HG03575 (cell line): ENCODE data around the gene STRBP.
"Not testable (repeated sequence)": the region's sequence is repeated elsewhere in the genome, so short reads cannot be mapped to it uniquely, and the experiment has no call there.

Source experiments
- ATAC-seq: cut with Tn5 transposase; IDR thresholded peaks from one replicate; pipeline ENCODE4 v1.9.1; 2021; ENCODE audit not compliant: unreplicated experiment, insufficient number of reproducible peaks, low FRiP score; ENCODE audit errors: extremely low read depth

Gene STRBP

DNA sequence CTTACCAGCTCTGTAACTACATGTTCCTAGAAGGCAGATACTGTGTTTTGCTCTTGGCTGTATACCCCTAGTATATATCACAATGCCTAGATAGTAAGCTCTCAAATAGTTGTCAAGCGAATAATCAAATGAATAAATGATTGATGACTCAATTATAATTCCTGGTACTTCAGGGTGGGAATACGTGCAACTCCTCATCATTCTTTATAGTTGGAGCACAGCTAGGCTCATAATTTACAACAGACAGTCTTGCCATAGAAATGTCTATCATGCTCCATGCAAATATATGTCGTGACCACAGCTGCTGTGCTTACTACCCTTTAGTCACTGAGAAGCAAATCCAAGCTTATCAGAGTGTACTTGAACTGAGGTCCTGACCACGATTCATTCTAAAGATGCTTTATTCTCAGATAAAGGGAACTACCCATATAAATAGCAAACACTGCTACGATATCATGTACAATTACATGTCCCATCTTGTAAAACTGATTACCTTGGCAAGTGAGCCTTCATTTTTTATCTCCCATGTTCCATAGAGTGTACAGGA is 52.1 kb downstream of the STRBP start:
- ATAC-seq = no peak

DNA sequence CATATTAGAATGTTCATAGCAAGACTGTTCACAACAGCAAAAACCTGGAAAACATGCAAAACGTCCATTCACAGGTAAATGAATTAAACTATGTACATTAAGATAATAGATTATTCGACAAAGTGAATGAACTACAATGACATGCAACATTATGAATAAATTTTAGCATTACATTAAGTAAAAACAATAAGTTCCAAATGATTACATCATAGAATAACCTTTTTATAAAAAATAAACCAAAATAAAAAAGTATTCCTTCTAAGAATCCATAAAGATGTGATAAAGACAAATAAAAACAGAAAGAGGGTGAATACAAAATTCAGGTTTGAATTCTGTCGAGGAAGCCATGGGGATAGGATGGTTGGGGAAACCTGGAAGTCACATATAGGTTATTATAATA is 57.3 kb downstream of the STRBP start:
- no peak for ATAC-seq

DNA sequence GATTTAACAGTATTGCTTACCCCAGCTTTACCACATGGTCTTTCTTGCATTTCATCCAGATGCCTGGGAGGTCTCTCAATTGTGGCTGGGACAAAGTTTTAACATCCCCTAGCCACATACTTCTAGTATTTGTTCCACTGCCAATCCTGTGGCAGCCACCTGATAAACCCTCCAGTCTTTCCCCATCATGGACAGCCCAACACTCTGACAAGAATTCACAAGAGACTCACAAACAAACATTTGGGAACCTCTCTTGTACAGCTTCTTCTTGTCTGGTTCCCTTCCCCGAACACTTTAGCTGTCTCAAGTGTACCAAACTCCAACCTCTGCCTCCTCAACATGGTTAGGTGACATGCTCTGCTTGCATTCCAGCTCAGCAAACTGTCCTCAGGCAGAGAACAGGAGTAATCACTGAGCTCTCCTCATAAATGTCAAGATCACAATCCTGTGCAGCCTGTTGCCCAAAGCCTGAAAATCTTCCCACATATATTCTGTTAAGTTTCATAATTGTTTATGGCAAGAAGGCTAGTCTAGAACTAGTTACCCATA is 59.7 kb downstream of the STRBP start:
- no peak for ATAC-seq

DNA sequence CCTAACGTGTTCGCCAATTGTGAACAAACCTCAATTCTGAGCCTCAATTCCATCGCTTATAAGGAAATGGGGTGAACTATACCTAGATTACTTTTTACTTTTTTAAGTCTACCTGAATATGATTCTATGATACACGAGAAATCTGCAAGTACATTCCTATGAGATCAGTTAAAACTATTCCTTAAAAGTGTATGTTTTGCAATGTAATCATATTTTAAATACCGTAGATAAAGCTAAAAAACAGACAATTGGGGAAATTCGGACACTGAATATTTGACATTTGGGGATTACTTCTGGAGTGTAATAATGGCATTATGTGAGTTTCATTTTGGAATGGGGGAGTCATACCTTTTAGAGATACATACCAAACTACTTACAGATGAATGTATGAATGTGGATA is 62.3 kb downstream of the STRBP start:
- ATAC-seq = no peak

DNA sequence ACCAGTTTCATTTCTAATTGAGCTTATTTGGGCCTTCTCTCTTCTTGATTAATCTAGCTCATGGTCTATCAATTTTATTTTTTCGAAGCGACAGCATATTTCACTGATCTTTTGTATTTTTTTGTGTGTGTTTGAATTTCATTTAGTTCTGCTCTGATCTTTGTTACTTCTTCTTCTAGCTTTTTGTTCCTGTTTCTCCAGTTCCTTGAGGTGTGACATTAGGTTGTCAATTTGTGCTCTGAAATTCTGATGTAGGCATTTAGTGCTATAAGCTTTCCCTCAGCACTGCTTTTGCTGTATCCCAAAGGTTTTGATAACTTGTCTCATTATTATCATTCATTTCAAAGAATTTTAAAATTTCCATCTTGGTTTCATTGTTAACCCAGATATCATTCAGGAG is 67.3 kb downstream of the STRBP start:
- ATAC-seq = no peak

DNA sequence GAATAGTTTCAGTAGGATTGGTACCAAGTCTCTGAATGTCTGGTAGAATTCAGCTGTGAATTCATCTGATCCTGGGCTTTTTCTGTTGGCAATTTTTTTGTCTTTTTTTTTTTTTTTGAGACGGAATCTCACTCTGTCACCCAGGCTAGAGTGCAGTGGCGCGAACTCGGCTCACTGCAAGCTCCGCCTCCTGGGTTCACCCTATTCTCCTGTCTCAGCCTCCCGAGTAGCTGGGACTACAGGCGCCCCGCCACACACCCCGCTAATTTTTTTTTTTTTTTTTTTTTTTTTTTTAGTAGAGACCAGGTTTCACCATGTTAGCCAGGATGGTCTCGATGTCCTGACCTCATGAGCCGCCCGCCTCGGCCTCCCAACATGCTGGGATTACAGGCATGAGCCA is 67.9 kb downstream of the STRBP start:
- not testable (repeated sequence) for ATAC-seq

DNA sequence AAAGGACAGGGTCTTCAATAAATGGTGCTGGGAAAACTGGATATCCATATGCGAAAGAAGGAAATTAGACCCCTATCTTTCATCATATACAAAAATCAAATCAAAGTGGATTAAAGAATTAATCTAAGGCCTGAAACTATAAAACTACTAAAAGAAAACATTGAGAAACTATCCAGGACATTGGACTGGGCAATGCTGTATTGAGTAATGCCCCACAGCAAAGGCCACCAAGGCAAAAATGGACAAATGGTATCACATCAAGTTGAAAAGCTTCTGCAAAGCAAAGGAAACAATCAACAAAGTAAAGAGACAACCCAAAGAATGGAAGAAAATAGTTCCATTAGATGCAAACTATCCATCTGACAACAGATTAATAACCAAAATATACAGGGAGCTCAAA is 72.3 kb downstream of the STRBP start:
- no peak for ATAC-seq

DNA sequence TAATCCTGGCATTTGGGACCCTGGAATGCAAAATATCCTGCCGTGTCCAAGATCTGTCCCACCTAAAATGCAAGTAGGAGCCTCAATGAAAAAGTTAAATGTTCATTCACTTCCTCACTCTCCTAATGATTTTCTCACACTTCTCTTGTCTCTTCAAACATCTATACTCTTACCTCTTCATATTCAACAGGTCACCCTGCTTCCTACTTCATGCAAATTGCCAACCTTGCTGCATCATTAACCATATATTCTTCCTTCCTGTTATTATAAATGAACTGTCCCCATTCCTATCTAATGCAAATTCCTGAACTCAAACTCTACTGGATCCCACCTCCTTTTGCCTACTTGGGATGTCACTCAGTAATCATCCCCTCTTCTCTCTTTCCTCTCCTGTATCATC is 74.4 kb downstream of the STRBP start:
- no peak for ATAC-seq

DNA sequence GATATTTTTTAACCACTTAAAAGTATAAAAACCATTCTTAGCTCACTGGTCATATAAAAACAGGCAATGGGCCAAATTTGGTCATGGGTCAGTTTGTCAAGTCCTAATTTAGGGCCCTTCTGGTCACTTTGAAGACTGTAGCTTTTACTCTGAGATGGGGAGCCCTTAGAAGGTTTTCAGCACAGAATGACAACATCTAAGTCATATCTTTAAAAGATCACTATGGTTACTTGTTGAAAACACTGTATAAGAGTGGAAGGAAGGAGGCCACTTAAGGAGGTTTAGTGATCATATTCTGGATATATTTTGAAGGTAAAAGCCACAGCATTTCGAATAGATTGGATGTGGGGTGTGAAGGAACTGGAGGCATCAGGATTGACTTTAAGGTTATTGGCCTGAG is 76.7 kb downstream of the STRBP start:
- no peak for ATAC-seq

DNA sequence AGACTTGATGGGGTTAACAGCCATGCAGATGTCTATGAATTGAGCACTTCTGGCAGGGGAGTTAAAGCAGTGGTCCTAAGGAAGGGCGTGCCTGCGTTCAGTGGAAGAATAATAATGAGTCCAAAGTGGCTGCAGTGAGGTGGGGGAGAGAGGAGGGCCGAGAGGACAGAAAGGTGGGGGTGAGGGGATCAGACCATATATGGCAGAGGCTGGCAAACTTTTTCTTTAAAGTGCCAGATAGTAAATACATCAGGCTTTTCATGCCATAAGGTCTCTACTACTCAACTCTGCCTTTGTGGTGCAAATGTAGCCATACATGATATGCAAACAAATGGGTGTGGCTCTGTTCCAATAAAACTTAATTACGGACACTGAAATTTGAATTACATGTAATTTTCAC is 77.1 kb downstream of the STRBP start:
- ATAC-seq = no peak

DNA sequence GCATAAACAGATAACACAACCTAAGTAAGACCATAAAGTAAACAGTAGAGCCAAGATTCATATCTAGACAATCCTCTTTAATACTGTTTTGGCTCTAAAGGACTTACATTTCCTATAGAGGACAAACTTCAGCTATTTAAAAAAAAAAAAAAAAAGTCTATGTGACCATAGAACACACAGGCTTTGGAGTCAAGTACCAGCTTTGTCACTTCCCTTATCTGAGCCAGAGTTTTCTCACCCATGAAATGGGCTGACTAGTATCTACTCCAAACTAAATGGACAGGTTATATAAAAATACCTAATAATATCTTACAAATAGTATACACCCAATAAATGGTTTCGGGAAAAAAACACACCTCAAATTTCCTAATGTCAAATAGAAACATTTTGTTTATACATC is 81.3 kb downstream of the STRBP start:
- no peak for ATAC-seq

DNA sequence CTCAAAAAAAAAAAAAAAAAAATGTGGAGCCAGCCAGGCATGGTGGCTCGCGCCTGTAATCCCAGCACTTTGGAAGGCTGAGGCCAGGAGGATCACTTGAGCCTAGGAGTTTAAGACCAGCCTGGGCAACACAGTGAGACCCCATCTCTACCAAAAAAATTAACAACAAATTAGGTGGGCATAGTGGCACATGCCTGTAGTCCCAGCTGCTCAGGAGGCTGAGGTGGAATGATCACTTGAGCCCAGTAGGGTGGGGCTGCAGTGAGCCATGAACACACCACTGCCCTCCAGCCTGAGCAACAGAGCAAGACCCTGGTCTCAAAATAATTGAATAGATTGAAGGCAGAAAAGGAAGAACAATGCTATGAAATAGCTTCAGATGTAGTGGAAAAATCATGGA is 82.4 kb downstream of the STRBP start:
- not testable (repeated sequence) for ATAC-seq

DNA sequence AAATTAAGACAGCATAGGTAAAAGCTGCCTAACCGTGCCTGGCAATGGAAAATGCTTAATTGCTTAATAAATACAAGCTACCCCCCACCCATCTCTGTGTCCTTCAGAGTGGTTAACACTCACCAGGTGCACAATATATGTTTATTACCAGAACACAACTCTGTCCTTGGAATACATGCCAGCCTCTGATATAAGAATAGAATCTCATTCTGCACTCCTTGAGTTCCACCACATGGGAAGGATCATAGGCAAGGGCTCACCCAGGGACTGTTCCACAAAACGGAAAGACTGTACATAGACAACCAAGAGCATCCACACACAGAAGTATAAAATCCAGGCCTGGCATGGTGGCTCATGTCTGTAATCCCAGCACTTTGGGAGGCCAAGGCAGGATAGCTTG is 91.4 kb downstream of the STRBP start:
- no peak for ATAC-seq

DNA sequence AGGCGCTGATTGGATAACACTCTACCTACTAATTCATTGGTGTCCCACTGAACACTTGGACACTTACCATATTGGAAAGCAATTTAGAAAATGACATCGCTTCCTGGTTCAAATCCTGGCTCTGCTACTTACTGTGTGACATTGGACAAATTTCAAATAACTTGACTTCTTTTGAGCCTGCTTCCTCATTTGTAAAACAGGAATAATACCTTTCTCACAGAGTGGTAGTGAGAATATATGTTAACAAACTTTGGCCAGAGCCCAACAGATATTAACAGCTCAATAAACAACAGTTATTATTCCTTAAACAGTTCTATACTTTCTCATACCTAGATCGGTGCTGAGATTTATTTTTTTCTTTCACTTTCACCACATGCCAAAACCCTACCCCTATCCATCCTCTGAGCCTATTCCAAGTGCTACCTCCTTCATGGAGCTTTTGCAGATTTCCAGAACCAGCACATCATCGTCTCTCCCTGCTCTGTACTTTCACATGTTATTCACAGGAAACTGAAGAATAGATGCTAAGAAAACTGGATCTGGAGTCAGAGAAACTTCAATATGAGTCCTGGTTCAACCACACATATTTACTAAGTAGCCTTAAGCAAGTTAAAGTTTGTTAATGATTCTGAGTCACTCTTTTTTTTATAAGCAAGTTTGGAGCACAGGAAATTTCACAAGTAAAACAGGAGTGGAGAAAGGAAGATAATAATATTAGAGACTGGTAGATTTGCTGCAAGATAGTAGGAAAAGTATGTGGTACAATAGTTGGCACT is 92.3 kb downstream of the STRBP start:
- no peak for ATAC-seq

DNA sequence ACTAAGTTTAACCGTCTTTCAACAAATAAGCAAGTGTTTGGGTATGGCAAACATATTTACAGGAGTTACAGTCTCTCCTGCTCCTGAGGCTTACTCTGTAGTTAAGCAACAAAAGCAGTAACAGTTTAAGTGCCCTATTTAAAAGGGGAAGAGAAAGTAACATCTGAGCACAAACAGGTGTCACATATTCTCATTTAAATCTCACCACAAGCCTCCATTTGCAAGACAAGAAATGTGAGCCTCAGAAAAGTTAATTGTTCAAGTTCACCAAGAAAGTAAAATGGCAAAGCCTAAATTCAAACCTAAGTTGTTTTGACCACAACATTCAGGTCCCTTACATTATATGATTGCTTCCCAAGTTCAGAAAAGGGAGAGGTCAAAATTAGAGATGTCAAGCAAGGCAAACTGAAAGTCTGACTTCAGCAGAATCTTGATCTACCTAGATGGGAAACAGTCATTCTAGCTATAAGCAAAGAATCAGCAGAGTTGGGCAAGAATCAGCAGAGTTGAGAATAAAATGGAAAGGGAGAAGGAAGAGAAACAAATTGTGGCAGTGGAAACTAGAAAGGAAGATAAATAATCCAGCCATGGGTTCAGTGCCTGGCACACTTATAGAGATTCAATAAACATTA is 93.4 kb downstream of the STRBP start:
- peak; percentile 56 for ATAC-seq

DNA sequence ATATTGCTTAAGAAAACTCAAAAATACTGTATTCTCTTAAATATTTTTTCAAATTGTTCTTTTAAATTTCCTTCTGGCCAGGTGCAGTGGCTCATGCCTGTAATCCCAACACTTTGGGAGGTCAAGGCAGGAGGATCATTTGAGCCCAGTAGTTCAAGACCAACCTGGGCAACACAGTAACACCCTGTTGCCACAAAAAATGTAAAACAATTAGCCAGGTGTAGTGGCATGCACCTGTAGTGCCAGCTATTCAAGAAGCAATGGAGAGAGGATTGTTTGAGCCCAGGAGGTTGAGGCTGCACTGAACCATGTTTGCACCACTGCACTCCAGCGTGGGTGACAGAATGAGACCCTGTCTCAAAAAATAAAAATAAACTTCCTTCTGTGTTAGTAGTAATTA is 94.3 kb downstream of the STRBP start:
- no peak for ATAC-seq

DNA sequence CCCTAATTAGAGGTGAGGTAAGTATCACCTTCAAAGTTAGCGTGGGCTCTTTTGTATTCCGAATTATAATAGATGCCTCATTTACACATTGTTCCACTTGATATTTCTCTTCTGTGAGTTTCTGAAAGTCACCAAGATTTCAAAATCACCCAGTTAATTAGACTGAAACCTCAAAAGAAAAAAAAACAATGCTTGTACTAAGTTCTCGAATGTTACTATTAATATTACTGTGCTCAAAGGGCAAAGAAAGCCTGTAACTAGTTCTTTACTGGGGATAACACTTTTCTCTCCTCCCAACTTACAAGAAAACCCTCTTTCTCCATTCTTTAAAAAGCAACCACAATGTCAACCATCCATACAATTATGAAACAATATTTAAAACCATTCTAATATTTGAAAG is 98.5 kb downstream of the STRBP start:
- no peak for ATAC-seq

DNA sequence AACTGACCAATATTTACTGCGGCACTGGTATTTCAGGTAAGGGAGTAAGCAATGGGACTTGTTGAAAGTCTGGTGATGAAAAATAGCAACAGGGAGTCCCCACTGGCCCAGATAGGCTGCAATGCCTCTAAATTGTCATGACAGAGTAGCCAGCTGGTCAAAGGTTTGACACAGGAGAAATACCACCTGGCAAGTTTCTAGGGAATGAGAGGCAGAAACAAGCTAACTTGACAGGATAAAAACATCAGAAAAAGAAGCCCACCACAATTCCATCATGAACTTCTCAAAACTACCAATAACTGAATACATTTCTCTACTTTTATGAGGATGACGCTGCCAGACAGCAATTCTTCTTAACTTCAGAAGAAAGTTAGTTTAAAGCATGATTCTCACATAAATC is 99.8 kb downstream of the STRBP start:
- ATAC-seq = no peak

DNA sequence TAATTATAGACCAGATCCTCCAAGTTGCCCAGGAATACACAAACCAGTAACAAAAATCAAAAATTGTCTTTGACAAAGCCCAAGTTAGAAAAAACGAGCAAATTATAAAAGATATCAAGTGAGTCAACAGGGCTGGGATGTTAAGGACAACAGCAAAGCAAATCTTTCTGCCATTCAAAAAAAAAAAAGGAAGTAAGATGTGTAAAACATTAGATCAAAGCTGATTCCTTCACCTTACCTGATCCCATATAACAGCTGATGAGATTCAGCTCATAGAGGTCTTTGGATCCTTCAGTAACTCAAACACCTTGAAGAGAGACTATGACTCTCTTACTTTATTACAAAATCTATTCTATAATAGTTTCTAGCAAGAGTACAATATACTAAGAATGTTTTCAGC is 100.9 kb downstream of the STRBP start:
- ATAC-seq = no peak

DNA sequence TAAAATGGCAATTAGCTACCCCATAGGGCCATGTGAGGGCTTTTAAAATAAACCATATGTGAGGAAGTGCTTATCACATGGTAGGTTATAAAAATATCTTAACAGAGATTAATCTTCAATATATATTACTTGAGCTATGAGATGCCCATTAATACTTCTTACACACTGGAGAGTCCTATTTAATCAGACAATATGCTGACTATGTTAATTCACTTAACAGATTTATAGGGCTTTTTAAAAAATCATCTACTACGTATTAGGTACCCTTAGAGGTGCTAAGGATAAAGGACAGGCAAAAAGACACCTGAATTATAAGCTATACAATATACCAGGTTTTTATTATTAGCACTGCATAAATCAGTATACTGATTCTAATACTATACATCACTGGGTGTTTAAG is 102.6 kb downstream of the STRBP start:
- ATAC-seq = no peak
